Measurements from ENCODE around the gene FOXL2NB. TPM values are rescaled to one million over a fixed set of nuclear protein-coding genes. Genes with fewer than 3 reads are reported as not detected.

The FOXL2NB gene
- total and polyA plus RNA-seq, 2 donors from 2014 or later = not detected

- H3K4me1 ChIP-seq (ENCODE audit: control insufficient read depth in 2 of 3, insufficient read depth in 2 of 3, low read depth in 1 of 3, low read length in 3 of 3) = peaks cover 0 to 20% (median 0%) of the 10 kb centered on the region in 3 donors
- peak in 3 of 5 donors; percentile 21 to 69 (median 35) for DNase-seq
- H3K36me3 ChIP-seq (ENCODE audit: control insufficient read depth in 2 of 3, insufficient read depth in 3 of 3, low read length in 3 of 3) = no peaks in the 10 kb centered on the region
- TF ChIP-seq, protein P1, sequence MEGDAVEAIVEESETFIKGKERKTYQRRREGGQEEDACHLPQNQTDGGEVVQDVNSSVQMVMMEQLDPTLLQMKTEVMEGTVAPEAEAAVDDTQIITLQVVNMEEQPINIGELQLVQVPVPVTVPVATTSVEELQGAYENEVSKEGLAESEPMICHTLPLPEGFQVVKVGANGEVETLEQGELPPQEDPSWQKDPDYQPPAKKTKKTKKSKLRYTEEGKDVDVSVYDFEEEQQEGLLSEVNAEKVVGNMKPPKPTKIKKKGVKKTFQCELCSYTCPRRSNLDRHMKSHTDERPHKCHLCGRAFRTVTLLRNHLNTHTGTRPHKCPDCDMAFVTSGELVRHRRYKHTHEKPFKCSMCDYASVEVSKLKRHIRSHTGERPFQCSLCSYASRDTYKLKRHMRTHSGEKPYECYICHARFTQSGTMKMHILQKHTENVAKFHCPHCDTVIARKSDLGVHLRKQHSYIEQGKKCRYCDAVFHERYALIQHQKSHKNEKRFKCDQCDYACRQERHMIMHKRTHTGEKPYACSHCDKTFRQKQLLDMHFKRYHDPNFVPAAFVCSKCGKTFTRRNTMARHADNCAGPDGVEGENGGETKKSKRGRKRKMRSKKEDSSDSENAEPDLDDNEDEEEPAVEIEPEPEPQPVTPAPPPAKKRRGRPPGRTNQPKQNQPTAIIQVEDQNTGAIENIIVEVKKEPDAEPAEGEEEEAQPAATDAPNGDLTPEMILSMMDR (IDR thresholded peaks at IDR 0.05; ENCODE audit: borderline replicate concordance, extremely low read depth, insufficient read depth) = no peak
- no peak overlapping the region for H3K27ac ChIP-seq (ENCODE audit: low read depth in 2 of 2, low read length in 2 of 2)
- no peaks in the 10 kb centered on the region for H3K9me3 ChIP-seq (ENCODE audit: control insufficient read depth in 2 of 3, insufficient read depth in 1 of 3, low read length in 3 of 3)
- H3K9ac ChIP-seq (ENCODE audit: low read length in 3 of 3) = no peak overlapping the region
- H3K27me3 ChIP-seq (ENCODE audit: control insufficient read depth, insufficient read depth, low read length) = peaks cover 66% of the 10 kb centered on the region
- no peak overlapping the region for H3K4me3 ChIP-seq (ENCODE audit: low read length in 3 of 3)
- FAIRE-seq = no peak
- intact Hi-C loops (cut with DNase I) = no loop called here
These were observed 1.0 kb upstream of the FOXL2NB start for GRCh38 chr3:138945709-138946662.

DNA sequence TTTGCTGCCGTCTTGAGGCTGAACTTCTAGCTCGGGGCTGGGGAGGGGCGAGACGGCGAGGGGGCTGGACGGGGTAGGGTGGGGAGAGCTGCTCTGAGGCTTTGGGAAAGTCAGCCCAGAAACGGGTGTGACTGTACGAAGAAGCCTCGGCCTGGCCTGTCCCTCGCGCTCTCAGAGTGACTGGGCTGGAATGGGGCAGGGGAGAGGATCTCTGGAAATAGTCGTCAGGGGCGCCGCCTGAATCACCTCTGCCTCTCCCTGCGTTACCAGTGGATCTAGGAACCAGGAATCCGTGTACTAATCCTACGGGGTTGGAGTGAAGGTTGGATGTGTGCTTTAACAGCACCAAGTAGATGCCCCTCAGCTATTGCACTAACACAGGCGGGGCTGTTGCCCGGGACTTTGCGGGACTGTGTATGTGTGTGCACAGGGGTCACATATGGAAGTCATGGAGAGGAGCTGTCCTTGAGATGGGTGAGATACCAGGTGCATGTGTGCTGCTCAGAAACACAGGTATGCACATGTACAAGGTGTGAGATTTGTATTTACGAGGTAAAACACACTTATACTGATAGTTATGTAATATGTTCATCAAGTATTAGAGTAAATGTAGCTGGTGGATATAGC lies 591 bp downstream of the FOXL2NB start:
- Histone ChIP-seq H3K36me3 (ENCODE audit: control insufficient read depth in 2 of 3, insufficient read depth in 3 of 3, low read length in 3 of 3) (no peaks in the 10 kb centered on the region), H3K9me3 (ENCODE audit: control insufficient read depth in 2 of 3, insufficient read depth in 1 of 3, low read length in 3 of 3) (no peaks in the 10 kb centered on the region), H3K27me3 (ENCODE audit: control insufficient read depth, insufficient read depth, low read length) (peaks cover 61% of the 10 kb centered on the region), H3K4me1 (ENCODE audit: control insufficient read depth in 2 of 3, insufficient read depth in 2 of 3, low read depth in 1 of 3, low read length in 3 of 3) (peaks cover 0 to 20% (median 0%) of the 10 kb centered on the region in 3 donors), H3K9ac (ENCODE audit: low read length in 3 of 3) (no peak overlapping the region), H3K4me3 (ENCODE audit: low read length in 3 of 3) (no peak overlapping the region), H3K27ac (ENCODE audit: low read depth in 2 of 2, low read length in 2 of 2) (no peak overlapping the region)
- peak in 1 of 5 donors; percentile 18 for DNase-seq
- no peak for FAIRE-seq
- intact Hi-C loops (cut with DNase I) = no loop called here
- TF ChIP-seq, protein P1 (IDR thresholded peaks at IDR 0.05; ENCODE audit: borderline replicate concordance, extremely low read depth, insufficient read depth) = no peak

DNA sequence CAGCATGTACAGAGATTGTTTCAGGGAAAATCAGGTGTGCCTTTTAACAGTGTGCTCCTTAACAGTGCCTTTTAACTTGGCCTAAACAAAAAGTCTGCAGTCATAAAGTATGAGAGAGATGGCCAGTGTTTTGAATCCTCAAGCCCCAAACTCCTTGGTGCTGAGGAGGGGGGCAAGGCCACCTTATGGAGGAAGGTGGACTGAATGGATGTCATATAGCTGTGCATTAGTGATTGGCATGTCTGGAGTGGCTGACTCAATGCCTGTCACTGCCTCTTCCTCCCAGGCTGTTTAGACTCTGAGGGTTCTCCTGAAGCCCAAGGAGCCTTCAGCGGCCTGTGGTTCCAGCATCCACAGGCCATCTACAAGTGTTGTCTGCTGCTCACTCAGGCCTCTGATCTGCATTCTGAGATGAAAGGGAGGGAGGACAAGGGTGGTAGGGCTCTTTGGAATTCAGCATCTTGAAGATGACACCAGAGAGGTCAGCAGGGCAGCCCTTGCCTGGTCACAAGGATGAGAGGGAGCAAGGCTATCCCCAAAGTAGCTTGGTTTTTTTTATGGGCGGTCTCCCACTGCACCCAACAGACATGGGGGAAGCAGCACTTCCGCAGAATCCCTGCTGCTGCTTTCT lies 1.5 kb downstream of the FOXL2NB start:
- no peak overlapping the region for H3K4me3 ChIP-seq (ENCODE audit: low read length in 3 of 3)
- peaks cover 0 to 20% (median 0%) of the 10 kb centered on the region in 3 donors for H3K4me1 ChIP-seq (ENCODE audit: control insufficient read depth in 2 of 3, insufficient read depth in 2 of 3, low read depth in 1 of 3, low read length in 3 of 3)
- H3K9me3 ChIP-seq (ENCODE audit: control insufficient read depth in 2 of 3, insufficient read depth in 1 of 3, low read length in 3 of 3) = no peaks in the 10 kb centered on the region
- intact Hi-C loops (cut with DNase I) = no loop called here
- DNase-seq = no peak
- peaks cover 53% of the 10 kb centered on the region for H3K27me3 ChIP-seq (ENCODE audit: control insufficient read depth, insufficient read depth, low read length)
- H3K27ac ChIP-seq (ENCODE audit: low read depth in 2 of 2, low read length in 2 of 2) = no peak overlapping the region
- no peaks in the 10 kb centered on the region for H3K36me3 ChIP-seq (ENCODE audit: control insufficient read depth in 2 of 3, insufficient read depth in 3 of 3, low read length in 3 of 3)
- TF ChIP-seq, protein P1 (IDR thresholded peaks at IDR 0.05; ENCODE audit: borderline replicate concordance, extremely low read depth, insufficient read depth) = no peak
- no peak overlapping the region for H3K9ac ChIP-seq (ENCODE audit: low read length in 3 of 3)
- no peak for FAIRE-seq

All from kidney (tissue), 14 donors.